Peyer's patch (tissue), 4 donors: ENCODE data around the gene PRR23E. TPM values are rescaled to one million over a fixed set of nuclear protein-coding genes. Genes with fewer than 3 reads are reported as not detected.
A peak's percentile ranks its signal among the peaks of the same experiment; 100 is the strongest.

Experiments used
- DNase-seq, 3 donors: peaks; one replicate each; pipeline ENCODE4 v3.0.0-alpha.2; 2017 to 2019
- H3K27ac ChIP-seq, 4 donors: fragments of 200-600 bp; sonication (generic); one replicate each; pipeline ENCODE4 v1.5.1; 2016 to 2019
- H3K27me3 ChIP-seq, 2 donors: fragments of 200-600 bp; sonication (generic); one replicate each; pipeline ENCODE4 v1.5.1; 2019
- H3K36me3 ChIP-seq, 3 donors: fragments of 200-600 bp; sonication (generic); one replicate each; pipeline ENCODE4 v1.5.1; 2016 to 2019
- H3K4me1 ChIP-seq, 4 donors: fragments of 200-600 bp; sonication (generic); one replicate each; pipeline ENCODE4 v1.5.1; 2016 to 2019
- H3K4me3 ChIP-seq, 4 donors: fragments of 200-600 bp; sonication (generic); 1 replicate in 3 of 4; 2 replicates in 1 of 4; pipeline ENCODE4 v1.5.1; 2016 to 2019; ENCODE audit warnings: mild to moderate bottlenecking in 1 of 4
- H3K9me3 ChIP-seq, 4 donors: fragments of 200-600 bp; sonication (generic); one replicate each; pipeline ENCODE4 v1.5.1; 2016 to 2019; ENCODE audit warnings: mild to moderate bottlenecking in 1 of 4
- CTCF ChIP-seq, 6 experiments: fragments of 450-650 bp in 4 of 6; fragments of 200-600 bp in 2 of 6; sonication (generic) in 1 of 6; IDR thresholded peaks; one replicate each; pipeline ENCODE4 v1.5.1; 2017 to 2019; ENCODE audit warnings: antibody characterized with exemption in 6 of 6, mild to moderate bottlenecking in 3 of 6, moderate library complexity in 1 of 6
- POLR2A ChIP-seq, 2 donors: fragments of 450-650 bp; IDR thresholded peaks; one replicate each; pipeline ENCODE4 v1.5.1; 2017; ENCODE audit warnings: antibody characterized with exemption in 2 of 2, mild to moderate bottlenecking in 2 of 2, moderate library complexity in 2 of 2
- total RNA-seq, 4 donors: library from RNA; depleted of rRNA; stranded (reverse); fragments of >200 nt; gene quantifications; one replicate each; pipeline ENCODE4 v1.1.0, GENCODE V29; 2016

Gene PRR23E
- total RNA-seq, 4 donors from 2014 or later = not detected

GRCh38 chr3:127161236-127161635 lies 31.7 kb upstream of the PRR23E start:
- H3K9me3 ChIP-seq = no peaks in the 10 kb centered on the region
- TF ChIP-seq POLR2A (IDR thresholded peaks at IDR 0.05) = no peak
- TF ChIP-seq CTCF (IDR thresholded peaks at IDR 0.05) = no peak
- peak in 2 of 3 donors; percentile 22 to 38 for DNase-seq
- peaks cover 0 to 4% of the 10 kb centered on the region in 2 donors for H3K27me3 ChIP-seq
- no peak overlapping the region for H3K4me3 ChIP-seq
- H3K27ac ChIP-seq = no peak overlapping the region
- no peaks in the 10 kb centered on the region for H3K36me3 ChIP-seq
- H3K4me1 ChIP-seq = no peaks in the 10 kb centered on the region

- Histone ChIP-seq H3K9me3 (no peaks in the 10 kb centered on the region), H3K27ac (no peak overlapping the region), H3K4me3 (no peak overlapping the region), H3K27me3 (peaks cover 0 to 4% of the 10 kb centered on the region in 2 donors), H3K36me3 (no peaks in the 10 kb centered on the region), H3K4me1 (no peaks in the 10 kb centered on the region)
- no peak for DNase-seq
- TF ChIP-seq POLR2A (IDR thresholded peaks at IDR 0.05) (no peak), CTCF (IDR thresholded peaks at IDR 0.05) (no peak)
These were observed 30.9 kb upstream of the PRR23E start for GRCh38 chr3:127161973-127162579.

- Histone ChIP-seq H3K27ac (no peak overlapping the region), H3K27me3 (peaks cover 0 to 4% of the 10 kb centered on the region in 2 donors), H3K9me3 (no peaks in the 10 kb centered on the region), H3K4me3 (no peak overlapping the region), H3K36me3 (no peaks in the 10 kb centered on the region), H3K4me1 (no peaks in the 10 kb centered on the region)
- TF ChIP-seq POLR2A (IDR thresholded peaks at IDR 0.05) (no peak), CTCF (IDR thresholded peaks at IDR 0.05) (no peak)
- peak in 2 of 3 donors; percentile 8 to 15 for DNase-seq
These were observed 29.8 kb upstream of the PRR23E start for GRCh38 chr3:127162947-127163645.

GRCh38 chr3:127164615-127165014 lies 28.3 kb upstream of the PRR23E start:
- no peaks in the 10 kb centered on the region for H3K27me3 ChIP-seq
- H3K4me1 ChIP-seq = no peaks in the 10 kb centered on the region
- H3K27ac ChIP-seq = no peak overlapping the region
- no peak for TF ChIP-seq POLR2A (IDR thresholded peaks at IDR 0.05)
- TF ChIP-seq CTCF (IDR thresholded peaks at IDR 0.05) = no peak
- peak in 2 of 3 donors; percentile 3 to 13 for DNase-seq
- no peaks in the 10 kb centered on the region for H3K9me3 ChIP-seq
- H3K36me3 ChIP-seq = no peaks in the 10 kb centered on the region
- H3K4me3 ChIP-seq = no peak overlapping the region

GRCh38 chr3:127165036-127165435 lies 27.9 kb upstream of the PRR23E start:
- Histone ChIP-seq H3K27me3 (no peaks in the 10 kb centered on the region), H3K36me3 (no peaks in the 10 kb centered on the region), H3K9me3 (no peaks in the 10 kb centered on the region), H3K4me3 (no peak overlapping the region), H3K4me1 (no peaks in the 10 kb centered on the region), H3K27ac (no peak overlapping the region)
- DNase-seq = peak in 2 of 3 donors; percentile 6 to 8
- TF ChIP-seq CTCF (IDR thresholded peaks at IDR 0.05) (no peak), POLR2A (IDR thresholded peaks at IDR 0.05) (no peak)
